ENCODE measurements around the gene KCNJ6. TPM values are rescaled to one million over a fixed set of nuclear protein-coding genes. Genes with fewer than 3 reads are reported as not detected.

KCNJ6 gene
- total and polyA plus RNA-seq, 9 of the 15 experiments (the other 6 are each of a cell fraction or from before 2014, with no cell fraction given), result 0.06 to 0.21 (median 0.13) TPM; not detected in 1

DNA sequence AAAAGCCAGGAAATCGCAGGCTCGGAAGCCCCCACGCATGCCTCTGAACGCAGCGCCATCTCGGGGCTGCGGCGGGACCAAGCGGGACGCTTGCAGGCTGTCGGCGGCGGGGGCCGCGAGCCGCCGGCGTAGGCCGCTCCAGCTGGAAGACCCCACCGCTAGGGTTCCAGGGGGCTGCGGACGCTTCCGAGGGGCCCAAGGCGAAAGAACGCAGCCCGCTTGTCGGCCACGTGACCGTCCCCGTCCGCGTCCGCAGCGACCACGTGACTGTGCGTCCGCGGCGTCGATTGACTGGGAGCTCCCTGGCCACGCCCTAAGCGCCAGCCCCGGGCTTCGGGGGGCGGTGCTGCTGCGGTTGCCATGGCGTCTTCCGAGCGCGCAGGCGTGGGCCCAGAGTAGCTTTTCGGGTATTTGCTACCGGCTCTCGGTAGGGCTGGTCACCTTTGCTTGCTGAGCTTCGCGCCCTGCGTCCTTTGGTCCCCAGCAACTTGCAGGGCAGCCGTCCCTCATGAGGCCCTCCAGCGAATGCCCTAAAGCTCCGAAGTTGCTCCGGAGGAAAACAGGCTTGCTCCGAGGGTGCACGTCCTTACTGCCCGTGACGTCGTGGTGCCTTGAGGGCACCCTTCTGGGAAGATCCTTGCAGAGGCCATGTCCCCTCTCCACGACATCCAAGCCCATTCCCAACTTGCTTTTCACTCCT is 352.5 kb downstream of the KCNJ6 start (continued):
- TF ChIP-seq KAT8 (IDR thresholded peaks at IDR 0.05; ENCODE audit: low read depth), result no peak
- no peak for TF ChIP-seq NCOA6 (IDR thresholded peaks at IDR 0.05)
- TF ChIP-seq, protein P1, sequence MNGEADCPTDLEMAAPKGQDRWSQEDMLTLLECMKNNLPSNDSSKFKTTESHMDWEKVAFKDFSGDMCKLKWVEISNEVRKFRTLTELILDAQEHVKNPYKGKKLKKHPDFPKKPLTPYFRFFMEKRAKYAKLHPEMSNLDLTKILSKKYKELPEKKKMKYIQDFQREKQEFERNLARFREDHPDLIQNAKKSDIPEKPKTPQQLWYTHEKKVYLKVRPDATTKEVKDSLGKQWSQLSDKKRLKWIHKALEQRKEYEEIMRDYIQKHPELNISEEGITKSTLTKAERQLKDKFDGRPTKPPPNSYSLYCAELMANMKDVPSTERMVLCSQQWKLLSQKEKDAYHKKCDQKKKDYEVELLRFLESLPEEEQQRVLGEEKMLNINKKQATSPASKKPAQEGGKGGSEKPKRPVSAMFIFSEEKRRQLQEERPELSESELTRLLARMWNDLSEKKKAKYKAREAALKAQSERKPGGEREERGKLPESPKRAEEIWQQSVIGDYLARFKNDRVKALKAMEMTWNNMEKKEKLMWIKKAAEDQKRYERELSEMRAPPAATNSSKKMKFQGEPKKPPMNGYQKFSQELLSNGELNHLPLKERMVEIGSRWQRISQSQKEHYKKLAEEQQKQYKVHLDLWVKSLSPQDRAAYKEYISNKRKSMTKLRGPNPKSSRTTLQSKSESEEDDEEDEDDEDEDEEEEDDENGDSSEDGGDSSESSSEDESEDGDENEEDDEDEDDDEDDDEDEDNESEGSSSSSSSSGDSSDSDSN (IDR thresholded peaks at IDR 0.05; ENCODE audit: borderline replicate concordance in 1 of 2, low read depth in 2 of 2, low read length in 2 of 2), result peak; percentile 19 to 58; a peak in 1 of 4 replicates
- TF ChIP-seq, protein P2, sequence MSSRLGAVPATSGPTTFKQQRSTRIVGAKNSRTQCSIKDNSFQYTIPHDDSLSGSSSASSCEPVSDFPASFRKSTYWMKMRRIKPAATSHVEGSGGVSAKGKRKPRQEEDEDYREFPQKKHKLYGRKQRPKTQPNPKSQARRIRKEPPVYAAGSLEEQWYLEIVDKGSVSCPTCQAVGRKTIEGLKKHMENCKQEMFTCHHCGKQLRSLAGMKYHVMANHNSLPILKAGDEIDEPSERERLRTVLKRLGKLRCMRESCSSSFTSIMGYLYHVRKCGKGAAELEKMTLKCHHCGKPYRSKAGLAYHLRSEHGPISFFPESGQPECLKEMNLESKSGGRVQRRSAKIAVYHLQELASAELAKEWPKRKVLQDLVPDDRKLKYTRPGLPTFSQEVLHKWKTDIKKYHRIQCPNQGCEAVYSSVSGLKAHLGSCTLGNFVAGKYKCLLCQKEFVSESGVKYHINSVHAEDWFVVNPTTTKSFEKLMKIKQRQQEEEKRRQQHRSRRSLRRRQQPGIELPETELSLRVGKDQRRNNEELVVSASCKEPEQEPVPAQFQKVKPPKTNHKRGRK (tag; IDR thresholded peaks at IDR 0.05), result no peak
- peak; percentile 79; the same call in 1 of the 2 replicates for TF ChIP-seq JUN (IDR thresholded peaks at IDR 0.05; ENCODE audit: borderline replicate concordance, low read depth, low read length)
- peak; percentile 87; the same call in 1 of the 2 replicates for TF ChIP-seq JUN (CRISPR knock-in tag; IDR thresholded peaks at IDR 0.05; ENCODE audit: borderline replicate concordance)
- TF ChIP-seq NFYB (IDR thresholded peaks at IDR 0.05; ENCODE audit: extremely low read depth, insufficient read length), result peak; percentile 10
- TF ChIP-seq GATAD2B (IDR thresholded peaks at IDR 0.05; ENCODE audit: borderline replicate concordance), result no peak
- TF ChIP-seq TEAD2 (tag; IDR thresholded peaks at IDR 0.05), result no peak
- TF ChIP-seq ARID2 (IDR thresholded peaks at IDR 0.05), result 0 out of 2 replicates have a peak, but pooled peaks have one; percentile 15
- TF ChIP-seq, protein P3, sequence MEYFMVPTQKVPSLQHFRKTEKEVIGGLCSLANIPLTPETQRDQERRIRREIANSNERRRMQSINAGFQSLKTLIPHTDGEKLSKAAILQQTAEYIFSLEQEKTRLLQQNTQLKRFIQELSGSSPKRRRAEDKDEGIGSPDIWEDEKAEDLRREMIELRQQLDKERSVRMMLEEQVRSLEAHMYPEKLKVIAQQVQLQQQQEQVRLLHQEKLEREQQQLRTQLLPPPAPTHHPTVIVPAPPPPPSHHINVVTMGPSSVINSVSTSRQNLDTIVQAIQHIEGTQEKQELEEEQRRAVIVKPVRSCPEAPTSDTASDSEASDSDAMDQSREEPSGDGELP (CRISPR knock-in tag; IDR thresholded peaks at IDR 0.05; ENCODE audit: borderline replicate concordance), result peak; percentile 80
- peak; percentile 73; the same call in 1 of the 2 replicates for TF ChIP-seq MTA3 (IDR thresholded peaks at IDR 0.05; ENCODE audit: borderline replicate concordance)
- no peak for TF ChIP-seq TFAM (CRISPR knock-in tag; conservative IDR thresholded peaks at IDR 0.05)
- TF ChIP-seq EWSR1 (IDR thresholded peaks at IDR 0.05; ENCODE audit: borderline replicate concordance, low read depth, partially characterized antibody), result no peak
- no peak for TF ChIP-seq MTA1 (IDR thresholded peaks at IDR 0.05; ENCODE audit: borderline replicate concordance)
- TF ChIP-seq, protein P4, sequence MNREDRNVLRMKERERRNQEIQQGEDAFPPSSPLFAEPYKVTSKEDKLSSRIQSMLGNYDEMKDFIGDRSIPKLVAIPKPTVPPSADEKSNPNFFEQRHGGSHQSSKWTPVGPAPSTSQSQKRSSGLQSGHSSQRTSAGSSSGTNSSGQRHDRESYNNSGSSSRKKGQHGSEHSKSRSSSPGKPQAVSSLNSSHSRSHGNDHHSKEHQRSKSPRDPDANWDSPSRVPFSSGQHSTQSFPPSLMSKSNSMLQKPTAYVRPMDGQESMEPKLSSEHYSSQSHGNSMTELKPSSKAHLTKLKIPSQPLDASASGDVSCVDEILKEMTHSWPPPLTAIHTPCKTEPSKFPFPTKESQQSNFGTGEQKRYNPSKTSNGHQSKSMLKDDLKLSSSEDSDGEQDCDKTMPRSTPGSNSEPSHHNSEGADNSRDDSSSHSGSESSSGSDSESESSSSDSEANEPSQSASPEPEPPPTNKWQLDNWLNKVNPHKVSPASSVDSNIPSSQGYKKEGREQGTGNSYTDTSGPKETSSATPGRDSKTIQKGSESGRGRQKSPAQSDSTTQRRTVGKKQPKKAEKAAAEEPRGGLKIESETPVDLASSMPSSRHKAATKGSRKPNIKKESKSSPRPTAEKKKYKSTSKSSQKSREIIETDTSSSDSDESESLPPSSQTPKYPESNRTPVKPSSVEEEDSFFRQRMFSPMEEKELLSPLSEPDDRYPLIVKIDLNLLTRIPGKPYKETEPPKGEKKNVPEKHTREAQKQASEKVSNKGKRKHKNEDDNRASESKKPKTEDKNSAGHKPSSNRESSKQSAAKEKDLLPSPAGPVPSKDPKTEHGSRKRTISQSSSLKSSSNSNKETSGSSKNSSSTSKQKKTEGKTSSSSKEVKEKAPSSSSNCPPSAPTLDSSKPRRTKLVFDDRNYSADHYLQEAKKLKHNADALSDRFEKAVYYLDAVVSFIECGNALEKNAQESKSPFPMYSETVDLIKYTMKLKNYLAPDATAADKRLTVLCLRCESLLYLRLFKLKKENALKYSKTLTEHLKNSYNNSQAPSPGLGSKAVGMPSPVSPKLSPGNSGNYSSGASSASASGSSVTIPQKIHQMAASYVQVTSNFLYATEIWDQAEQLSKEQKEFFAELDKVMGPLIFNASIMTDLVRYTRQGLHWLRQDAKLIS (CRISPR knock-in tag; IDR thresholded peaks at IDR 0.05), result peak; percentile 78; the same call in 1 of the 2 replicates
- TF ChIP-seq CHD4 (IDR thresholded peaks at IDR 0.05; ENCODE audit: insufficient read depth, insufficient replicate concordance, low read depth, low read length, poor library complexity, severe bottlenecking), result no peak
- peak; percentile 98 for TF ChIP-seq CBFA2T2 (conservative IDR thresholded peaks at IDR 0.05)
- TF ChIP-seq SIRT6 (IDR thresholded peaks at IDR 0.05; ENCODE audit: low read depth, low read length), result no peak

All from K562 (cell line).